ENCODE data around the gene LRIF1.
A peak's percentile ranks its signal among the peaks of the same experiment; 100 is the strongest.

LRIF1 gene

GRCh38 chr1:110928191-110928590 lies 35.5 kb downstream of the LRIF1 start:
- Histone ChIP-seq H3K4me2 (ENCODE audit: insufficient read depth, low read length, poor library complexity, severe bottlenecking) (no peak overlapping the region), H2BK15ac (ENCODE audit: low read length) (no peak overlapping the region), H2AK5ac (ENCODE audit: low read depth, low read length) (no peak overlapping the region), H4K91ac (ENCODE audit: low read depth, low read length, poor library complexity) (no peak overlapping the region), H3K4me3 (ENCODE audit: low read length in 2 of 2) (no peak overlapping the region), H3K4ac (ENCODE audit: low read length) (no peak overlapping the region), H3K27me3 (ENCODE audit: control insufficient read depth in 3 of 3, insufficient read depth in 3 of 3, low read depth in 1 of 3, low read length in 3 of 3) (no peaks in the 10 kb centered on the region), H3K79me1 (ENCODE audit: low read depth, low read length) (no peaks in the 10 kb centered on the region), H2BK5ac (ENCODE audit: low read length) (no peak overlapping the region), H3K14ac (ENCODE audit: low read length) (no peak overlapping the region), H3K23ac (ENCODE audit: low read depth, low read length, poor library complexity) (no peak overlapping the region), H3K27ac (replicated peaks; ENCODE audit: low read length) (no peak overlapping the region), H4K8ac (ENCODE audit: low read depth, low read length) (no peak overlapping the region), H3K18ac (ENCODE audit: low read length) (no peak overlapping the region), H2BK120ac (ENCODE audit: low read depth, low read length) (no peak overlapping the region), H3K36me3 (replicated peaks in 1 of 2; ENCODE audit: control insufficient read depth in 2 of 2, insufficient read depth in 2 of 2, low read length in 2 of 2) (no peaks in the 10 kb centered on the region), H2AFZ (ENCODE audit: low read length) (no peak overlapping the region), H3K9me3 (replicated peaks in 1 of 2; ENCODE audit: control insufficient read depth in 2 of 2, insufficient read depth in 1 of 2, low read depth in 1 of 2, low read length in 2 of 2) (peaks cover 0 to 2% of the 10 kb centered on the region in 2 donors), H2BK12ac (ENCODE audit: low read length) (no peak overlapping the region), H3K4me1 (ENCODE audit: control insufficient read depth in 2 of 2, insufficient read depth in 1 of 2, low read depth in 1 of 2, low read length in 2 of 2) (no peaks in the 10 kb centered on the region), H3K9ac (ENCODE audit: low read depth, low read length, poor library complexity) (no peak overlapping the region)
- WGBS, 2 donors (ENCODE audit: extremely low coverage in 2 of 2, insufficient read length in 2 of 2, insufficient replicate concordance in 1 of 2) = no CpG with 5 or more reads among the region's 1 CpG
- DNase-seq (ENCODE audit: low spot score) = no peak

GRCh38 chr1:110927484-110928075 lies 36.1 kb downstream of the LRIF1 start:
- H3K79me1 ChIP-seq (ENCODE audit: low read depth, low read length) = no peaks in the 10 kb centered on the region
- no peak overlapping the region for H3K4me3 ChIP-seq (ENCODE audit: low read length in 2 of 2)
- H3K36me3 ChIP-seq (replicated peaks in 1 of 2; ENCODE audit: control insufficient read depth in 2 of 2, insufficient read depth in 2 of 2, low read length in 2 of 2) = no peaks in the 10 kb centered on the region
- no peak overlapping the region for H3K23ac ChIP-seq (ENCODE audit: low read depth, low read length, poor library complexity)
- no peak overlapping the region for H3K14ac ChIP-seq (ENCODE audit: low read length)
- no peak overlapping the region for H3K4me2 ChIP-seq (ENCODE audit: insufficient read depth, low read length, poor library complexity, severe bottlenecking)
- peak overlapping the region; percentile 51 for H2AFZ ChIP-seq (ENCODE audit: low read length)
- H2BK120ac ChIP-seq (ENCODE audit: low read depth, low read length) = no peak overlapping the region
- H2BK5ac ChIP-seq (ENCODE audit: low read length) = no peak overlapping the region
- H4K91ac ChIP-seq (ENCODE audit: low read depth, low read length, poor library complexity) = no peak overlapping the region
- H2BK15ac ChIP-seq (ENCODE audit: low read length) = no peak overlapping the region
- H3K9ac ChIP-seq (ENCODE audit: low read depth, low read length, poor library complexity) = no peak overlapping the region
- H2AK5ac ChIP-seq (ENCODE audit: low read depth, low read length) = no peak overlapping the region
- no peaks in the 10 kb centered on the region for H3K4me1 ChIP-seq (ENCODE audit: control insufficient read depth in 2 of 2, insufficient read depth in 1 of 2, low read depth in 1 of 2, low read length in 2 of 2)
- no peak overlapping the region for H3K27ac ChIP-seq (replicated peaks; ENCODE audit: low read length)
- no peak overlapping the region for H4K8ac ChIP-seq (ENCODE audit: low read depth, low read length)
- no peak for DNase-seq (ENCODE audit: low spot score)
- WGBS, 2 donors (ENCODE audit: extremely low coverage in 2 of 2, insufficient read length in 2 of 2, insufficient replicate concordance in 1 of 2) = no CpG with 5 or more reads among the region's 2 CpGs
- no peak overlapping the region for H3K4ac ChIP-seq (ENCODE audit: low read length)
- H3K27me3 ChIP-seq (ENCODE audit: control insufficient read depth in 3 of 3, insufficient read depth in 3 of 3, low read depth in 1 of 3, low read length in 3 of 3) = no peaks in the 10 kb centered on the region
- H3K18ac ChIP-seq (ENCODE audit: low read length) = no peak overlapping the region
- H2BK12ac ChIP-seq (ENCODE audit: low read length) = no peak overlapping the region
- H3K9me3 ChIP-seq (replicated peaks in 1 of 2; ENCODE audit: control insufficient read depth in 2 of 2, insufficient read depth in 1 of 2, low read depth in 1 of 2, low read length in 2 of 2) = peaks cover 0 to 2% of the 10 kb centered on the region in 2 donors

- H3K23ac ChIP-seq (ENCODE audit: low read depth, low read length, poor library complexity) = no peak overlapping the region
- no peak overlapping the region for H4K8ac ChIP-seq (ENCODE audit: low read depth, low read length)
- H3K14ac ChIP-seq (ENCODE audit: low read length) = no peak overlapping the region
- no peaks in the 10 kb centered on the region for H3K79me1 ChIP-seq (ENCODE audit: low read depth, low read length)
- H3K27ac ChIP-seq (replicated peaks; ENCODE audit: low read length) = no peak overlapping the region
- peaks cover 0 to 2% of the 10 kb centered on the region in 2 donors for H3K9me3 ChIP-seq (replicated peaks in 1 of 2; ENCODE audit: control insufficient read depth in 2 of 2, insufficient read depth in 1 of 2, low read depth in 1 of 2, low read length in 2 of 2)
- H2BK5ac ChIP-seq (ENCODE audit: low read length) = no peak overlapping the region
- no peaks in the 10 kb centered on the region for H3K36me3 ChIP-seq (replicated peaks in 1 of 2; ENCODE audit: control insufficient read depth in 2 of 2, insufficient read depth in 2 of 2, low read length in 2 of 2)
- no peak overlapping the region for H3K4me3 ChIP-seq (ENCODE audit: low read length in 2 of 2)
- H3K4me1 ChIP-seq (ENCODE audit: control insufficient read depth in 2 of 2, insufficient read depth in 1 of 2, low read depth in 1 of 2, low read length in 2 of 2) = no peaks in the 10 kb centered on the region
- H3K27me3 ChIP-seq (ENCODE audit: control insufficient read depth in 3 of 3, insufficient read depth in 3 of 3, low read depth in 1 of 3, low read length in 3 of 3) = no peaks in the 10 kb centered on the region
- no peak overlapping the region for H2AK5ac ChIP-seq (ENCODE audit: low read depth, low read length)
- H3K9ac ChIP-seq (ENCODE audit: low read depth, low read length, poor library complexity) = no peak overlapping the region
- H3K18ac ChIP-seq (ENCODE audit: low read length) = no peak overlapping the region
- H3K4ac ChIP-seq (ENCODE audit: low read length) = no peak overlapping the region
- WGBS, 2 donors (ENCODE audit: extremely low coverage in 2 of 2, insufficient read length in 2 of 2, insufficient replicate concordance in 1 of 2) = no CpG with 5 or more reads among the region's 1 CpG
- no peak overlapping the region for H2BK12ac ChIP-seq (ENCODE audit: low read length)
- no peak overlapping the region for H2BK15ac ChIP-seq (ENCODE audit: low read length)
- no peak overlapping the region for H2BK120ac ChIP-seq (ENCODE audit: low read depth, low read length)
- H4K91ac ChIP-seq (ENCODE audit: low read depth, low read length, poor library complexity) = no peak overlapping the region
- DNase-seq (ENCODE audit: low spot score) = no peak
- H3K4me2 ChIP-seq (ENCODE audit: insufficient read depth, low read length, poor library complexity, severe bottlenecking) = no peak overlapping the region
- no peak overlapping the region for H2AFZ ChIP-seq (ENCODE audit: low read length)
Measured at GRCh38 chr1:110921953-110922352, 41.8 kb downstream of the LRIF1 start.

GRCh38 chr1:110918016-110918415 lies 45.7 kb downstream of the LRIF1 start:
- H3K4me3 ChIP-seq (ENCODE audit: low read length in 2 of 2) = no peak overlapping the region
- no peak overlapping the region for H4K91ac ChIP-seq (ENCODE audit: low read depth, low read length, poor library complexity)
- no peaks in the 10 kb centered on the region for H3K9me3 ChIP-seq (replicated peaks in 1 of 2; ENCODE audit: control insufficient read depth in 2 of 2, insufficient read depth in 1 of 2, low read depth in 1 of 2, low read length in 2 of 2)
- H2AK5ac ChIP-seq (ENCODE audit: low read depth, low read length) = no peak overlapping the region
- no peak overlapping the region for H3K14ac ChIP-seq (ENCODE audit: low read length)
- no peaks in the 10 kb centered on the region for H3K79me1 ChIP-seq (ENCODE audit: low read depth, low read length)
- H2AFZ ChIP-seq (ENCODE audit: low read length) = no peak overlapping the region
- H3K4me2 ChIP-seq (ENCODE audit: insufficient read depth, low read length, poor library complexity, severe bottlenecking) = no peak overlapping the region
- no peak overlapping the region for H2BK120ac ChIP-seq (ENCODE audit: low read depth, low read length)
- DNase-seq (ENCODE audit: low spot score) = no peak
- no peaks in the 10 kb centered on the region for H3K36me3 ChIP-seq (replicated peaks in 1 of 2; ENCODE audit: control insufficient read depth in 2 of 2, insufficient read depth in 2 of 2, low read length in 2 of 2)
- H2BK5ac ChIP-seq (ENCODE audit: low read length) = no peak overlapping the region
- H3K9ac ChIP-seq (ENCODE audit: low read depth, low read length, poor library complexity) = no peak overlapping the region
- no peak overlapping the region for H2BK12ac ChIP-seq (ENCODE audit: low read length)
- no peak overlapping the region for H3K27ac ChIP-seq (replicated peaks; ENCODE audit: low read length)
- no peak overlapping the region for H4K8ac ChIP-seq (ENCODE audit: low read depth, low read length)
- H3K23ac ChIP-seq (ENCODE audit: low read depth, low read length, poor library complexity) = no peak overlapping the region
- no peaks in the 10 kb centered on the region for H3K4me1 ChIP-seq (ENCODE audit: control insufficient read depth in 2 of 2, insufficient read depth in 1 of 2, low read depth in 1 of 2, low read length in 2 of 2)
- no peak overlapping the region for H3K4ac ChIP-seq (ENCODE audit: low read length)
- WGBS, 2 donors (ENCODE audit: extremely low coverage in 2 of 2, insufficient read length in 2 of 2, insufficient replicate concordance in 1 of 2) = no CpG with 5 or more reads among the region's 1 CpG
- H3K18ac ChIP-seq (ENCODE audit: low read length) = no peak overlapping the region
- H2BK15ac ChIP-seq (ENCODE audit: low read length) = no peak overlapping the region
- no peaks in the 10 kb centered on the region for H3K27me3 ChIP-seq (ENCODE audit: control insufficient read depth in 3 of 3, insufficient read depth in 3 of 3, low read depth in 1 of 3, low read length in 3 of 3)

Data from neuronal stem cell (in vitro differentiated cells).